ENCODE measurements around the gene ANXA1. TPM values are rescaled to one million over a fixed set of nuclear protein-coding genes. Genes with fewer than 3 reads are reported as not detected.

Gene ANXA1
- total RNA-seq, 4 donors from 2014 or later = 101 to 281 (median 187) TPM

DNA sequence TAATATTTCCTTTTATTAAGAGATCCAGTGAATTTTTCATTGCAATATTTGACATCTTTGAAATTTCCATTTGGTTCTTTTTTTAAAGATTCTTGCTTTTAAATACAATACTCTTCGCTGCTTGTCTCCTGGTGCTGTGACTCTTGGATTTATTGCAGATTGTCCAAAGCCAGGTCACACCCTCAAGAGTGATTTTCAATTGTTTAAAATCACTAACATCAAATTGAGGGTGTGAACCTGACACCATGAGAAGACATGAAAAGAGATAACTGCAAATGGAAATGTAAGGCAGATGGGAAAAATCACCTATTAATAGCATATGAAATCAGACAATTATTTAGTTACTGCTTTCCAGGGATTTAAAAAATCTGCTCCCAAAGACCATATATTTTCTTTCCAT, 42.6 kb downstream of the ANXA1 start:
- H3K36me3 ChIP-seq = no peaks in the 10 kb centered on the region
- H3K4me3 ChIP-seq = no peak overlapping the region
- intact Hi-C loops (cut with DNase I; ENCODE audit: low total_unique reads) = no loop called here
- no peaks in the 10 kb centered on the region for H3K4me1 ChIP-seq
- H3K27ac ChIP-seq = no peak overlapping the region
- peaks cover 0 to 3% of the 10 kb centered on the region in 2 donors for H3K27me3 ChIP-seq
- TF ChIP-seq, protein P1, sequence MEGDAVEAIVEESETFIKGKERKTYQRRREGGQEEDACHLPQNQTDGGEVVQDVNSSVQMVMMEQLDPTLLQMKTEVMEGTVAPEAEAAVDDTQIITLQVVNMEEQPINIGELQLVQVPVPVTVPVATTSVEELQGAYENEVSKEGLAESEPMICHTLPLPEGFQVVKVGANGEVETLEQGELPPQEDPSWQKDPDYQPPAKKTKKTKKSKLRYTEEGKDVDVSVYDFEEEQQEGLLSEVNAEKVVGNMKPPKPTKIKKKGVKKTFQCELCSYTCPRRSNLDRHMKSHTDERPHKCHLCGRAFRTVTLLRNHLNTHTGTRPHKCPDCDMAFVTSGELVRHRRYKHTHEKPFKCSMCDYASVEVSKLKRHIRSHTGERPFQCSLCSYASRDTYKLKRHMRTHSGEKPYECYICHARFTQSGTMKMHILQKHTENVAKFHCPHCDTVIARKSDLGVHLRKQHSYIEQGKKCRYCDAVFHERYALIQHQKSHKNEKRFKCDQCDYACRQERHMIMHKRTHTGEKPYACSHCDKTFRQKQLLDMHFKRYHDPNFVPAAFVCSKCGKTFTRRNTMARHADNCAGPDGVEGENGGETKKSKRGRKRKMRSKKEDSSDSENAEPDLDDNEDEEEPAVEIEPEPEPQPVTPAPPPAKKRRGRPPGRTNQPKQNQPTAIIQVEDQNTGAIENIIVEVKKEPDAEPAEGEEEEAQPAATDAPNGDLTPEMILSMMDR (IDR thresholded peaks at IDR 0.05) = no peak
- TF ChIP-seq POLR2A (IDR thresholded peaks at IDR 0.05) = no peak
- no peak for DNase-seq
- H3K9me3 ChIP-seq = no peaks in the 10 kb centered on the region

DNA sequence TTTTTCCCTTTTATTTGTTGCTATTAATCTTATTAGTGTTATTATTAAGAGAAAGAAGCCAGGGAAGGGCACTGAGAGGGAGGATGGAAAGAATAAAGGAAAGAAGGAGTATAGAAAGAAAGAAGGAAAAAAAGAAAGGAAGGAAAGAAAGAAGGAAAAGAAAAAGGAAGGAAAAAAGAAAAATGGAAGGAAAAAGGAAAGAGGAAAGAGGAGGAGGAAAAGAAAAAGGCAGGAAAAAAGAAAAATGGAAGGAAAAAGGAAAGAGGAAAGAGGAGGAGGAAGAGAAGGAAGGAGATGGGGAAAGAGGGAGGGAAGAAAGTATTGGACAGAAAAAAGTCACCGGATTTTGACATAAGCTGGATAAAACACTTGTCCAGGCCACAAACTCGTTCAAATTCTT, 47.8 kb downstream of the ANXA1 start:
- Histone ChIP-seq H3K4me1 (no peaks in the 10 kb centered on the region), H3K27me3 (peaks cover 0 to 3% of the 10 kb centered on the region in 2 donors), H3K36me3 (no peaks in the 10 kb centered on the region), H3K27ac (no peak overlapping the region), H3K9me3 (no peaks in the 10 kb centered on the region), H3K4me3 (no peak overlapping the region)
- TF ChIP-seq POLR2A (IDR thresholded peaks at IDR 0.05) = no peak
- TF ChIP-seq, protein P1 (IDR thresholded peaks at IDR 0.05) = no peak
- DNase-seq = no peak
- intact Hi-C loops (cut with DNase I; ENCODE audit: low total_unique reads) = no loop called here

DNA sequence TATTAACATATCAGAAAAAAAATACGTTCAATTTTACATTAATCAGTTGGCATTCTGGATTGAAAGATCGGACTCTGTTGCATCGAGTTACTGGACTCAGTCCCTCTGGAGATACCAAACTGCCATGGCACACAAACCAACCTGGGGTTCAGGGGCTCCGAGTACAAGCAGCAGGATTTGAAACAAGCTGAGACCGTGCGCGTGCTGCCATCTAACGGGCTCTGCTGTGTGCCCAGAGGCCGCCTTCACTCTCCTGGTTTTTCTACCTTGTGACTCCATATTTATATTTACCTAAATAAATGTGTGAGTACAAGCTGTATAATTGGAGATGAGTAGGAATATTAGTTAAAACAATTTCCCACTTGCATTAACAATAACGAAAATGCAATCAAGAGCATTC, 48.2 kb downstream of the ANXA1 start:
- no peaks in the 10 kb centered on the region for H3K4me1 ChIP-seq
- intact Hi-C loops (cut with DNase I; ENCODE audit: low total_unique reads) = no loop called here
- TF ChIP-seq POLR2A (IDR thresholded peaks at IDR 0.05) = no peak
- TF ChIP-seq, protein P1 (IDR thresholded peaks at IDR 0.05) = no peak

DNA sequence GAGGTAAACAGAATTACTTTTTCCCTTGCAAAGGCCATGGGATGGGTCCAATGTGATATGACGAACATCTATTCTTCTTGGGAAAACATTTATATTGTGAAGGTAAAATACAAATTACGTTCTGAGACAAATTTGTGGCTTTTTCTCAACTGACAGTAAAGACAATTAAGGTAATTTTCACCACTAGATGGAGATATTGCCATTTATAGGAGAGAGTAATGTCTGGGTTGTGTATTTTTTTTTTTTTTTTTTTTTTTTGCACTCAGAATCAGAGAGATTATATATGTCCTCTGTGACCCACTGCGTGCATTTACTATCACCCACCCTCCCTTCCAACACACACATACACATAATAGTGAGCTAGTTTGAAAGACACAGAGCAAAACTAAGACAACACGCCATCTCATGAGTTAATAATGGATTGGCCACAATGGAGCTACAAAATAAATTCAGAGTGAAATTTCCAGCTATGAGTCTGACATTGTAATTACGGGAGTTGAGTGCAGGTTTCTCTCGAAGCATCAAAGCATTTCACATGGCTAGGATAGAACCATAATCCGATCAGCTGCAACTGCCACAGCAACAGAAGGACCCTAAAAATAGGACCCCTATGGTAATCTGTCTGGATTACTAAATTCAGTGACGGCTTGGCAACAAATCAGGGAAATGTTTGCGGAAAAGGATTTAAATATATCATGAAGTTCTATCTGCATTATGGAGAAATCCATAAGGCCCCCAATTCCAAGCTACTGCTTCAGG, 49.2 kb downstream of the ANXA1 start:
- Histone ChIP-seq H3K36me3 (no peaks in the 10 kb centered on the region), H3K4me3 (no peak overlapping the region), H3K9me3 (no peaks in the 10 kb centered on the region), H3K27ac (no peak overlapping the region), H3K4me1 (no peaks in the 10 kb centered on the region), H3K27me3 (peaks cover 0 to 3% of the 10 kb centered on the region in 2 donors)
- TF ChIP-seq, protein P1 (IDR thresholded peaks at IDR 0.05) = peak; percentile 17 to 52 (median 27)
- TF ChIP-seq POLR2A (IDR thresholded peaks at IDR 0.05) = no peak
- intact Hi-C loops (cut with DNase I; ENCODE audit: low total_unique reads) = no loop called here
- DNase-seq = no peak

More for the DNA sequence above, 48.2 kb downstream of the ANXA1 start:
- Histone ChIP-seq H3K27me3 (peaks cover 0 to 3% of the 10 kb centered on the region in 2 donors), H3K36me3 (no peaks in the 10 kb centered on the region), H3K4me3 (no peak overlapping the region), H3K27ac (no peak overlapping the region), H3K9me3 (no peaks in the 10 kb centered on the region)
- no peak for DNase-seq

DNA sequence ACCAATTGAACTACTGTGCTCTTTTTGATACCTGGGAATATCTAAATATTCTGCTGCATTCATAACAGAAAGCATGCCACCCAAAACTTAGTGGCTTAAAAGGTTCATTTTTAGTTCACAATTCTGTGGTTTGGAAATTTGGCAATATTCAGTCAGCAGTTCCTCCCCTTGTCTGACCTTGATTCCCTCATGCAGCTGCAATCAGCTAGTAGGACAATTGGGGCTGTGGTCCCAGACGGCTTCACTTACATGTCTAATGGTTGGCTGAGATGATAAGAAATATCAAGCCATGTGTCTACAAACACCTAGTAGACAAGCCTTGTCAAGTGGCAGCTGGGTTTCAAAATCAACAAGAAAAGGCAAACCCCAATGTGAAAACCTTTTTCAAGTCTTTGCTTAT, 51.3 kb downstream of the ANXA1 start:
- Histone ChIP-seq H3K4me1 (no peaks in the 10 kb centered on the region), H3K9me3 (no peaks in the 10 kb centered on the region), H3K4me3 (no peak overlapping the region), H3K27ac (no peak overlapping the region), H3K36me3 (no peaks in the 10 kb centered on the region), H3K27me3 (peaks cover 0 to 3% of the 10 kb centered on the region in 2 donors)
- TF ChIP-seq, protein P1 (IDR thresholded peaks at IDR 0.05) = no peak
- TF ChIP-seq POLR2A (IDR thresholded peaks at IDR 0.05) = no peak
- no peak for DNase-seq
- intact Hi-C loops (cut with DNase I; ENCODE audit: low total_unique reads) = no loop called here

Measured in uterus (tissue), 4 donors.